Calu3 (cell line): ENCODE data around the gene PRR33. TPM values are rescaled to one million over a fixed set of nuclear protein-coding genes. Genes with fewer than 3 reads are reported as not detected.

Experiments
- BruUV-seq: library from RNA; stranded (reverse); fragments of 400-500 nt; replicated peaks from 2 replicates; lab custom pipeline; 2021; lab: Mats Ljungman, UMichigan
- CTCF ChIA-PET: fragments of 300-600 bp; sonication (Branson Sonifier 250); formaldehyde crosslinking; loops from one replicate; lab custom pipeline; 2022; ENCODE audit warnings: antibody characterized with exemption; lab: Charles Lee
- DNase-seq: peaks from one replicate; pipeline ENCODE4 v3.0.0; 2022
- H3K27ac Mint-ChIP-seq: one replicate; pipeline ENCODE4 v1.8.0; 2022; ENCODE audit warnings: mixed read lengths; ENCODE audit not compliant: unreplicated experiment
- H3K27me3 Mint-ChIP-seq: one replicate; pipeline ENCODE4 v1.8.0; 2022; ENCODE audit warnings: mixed read lengths; ENCODE audit not compliant: unreplicated experiment
- H3K36me3 Mint-ChIP-seq: one replicate; pipeline ENCODE4 v1.8.0; 2022; ENCODE audit warnings: mild to moderate bottlenecking, moderate library complexity, mixed read lengths; ENCODE audit not compliant: insufficient read depth, unreplicated experiment
- H3K4me1 Mint-ChIP-seq: one replicate; pipeline ENCODE4 v1.8.0; 2022; ENCODE audit warnings: mild to moderate bottlenecking, low read depth, mixed read lengths; ENCODE audit not compliant: unreplicated experiment
- H3K4me3 Mint-ChIP-seq: one replicate; pipeline ENCODE4 v1.8.0; 2022; ENCODE audit warnings: mild to moderate bottlenecking, low read depth, moderate library complexity, mixed read lengths; ENCODE audit not compliant: unreplicated experiment
- H3K9me3 Mint-ChIP-seq: one replicate; pipeline ENCODE4 v1.8.0; 2022; ENCODE audit warnings: low read depth, mixed read lengths; ENCODE audit not compliant: unreplicated experiment
- CTCF ChIP-seq: fragments of 200-600 bp; IDR thresholded peaks from one replicate; pipeline ENCODE4 v1.8.0; 2022; ENCODE audit warnings: antibody characterized with exemption; ENCODE audit not compliant: unreplicated experiment
- intact Hi-C: fragments of 100-400 bp; cut with micrococcal nuclease; formaldehyde crosslinking; loops from one replicate; pipeline ENCODE4 v1.10.0; 2022; ENCODE audit not compliant: unreplicated experiment
- total RNA-seq: library from RNA; stranded (reverse); gene quantifications from 2 replicates; pipeline ENCODE4 v1.2.3, GENCODE V29; 2022

PRR33 gene
- total RNA-seq, 1 experiment from 2014 or later, result not detected

GRCh38 chr11:1890856-1891830, 552 bp downstream of the PRR33 start:
- no peak for DNase-seq
- peaks cover 54% of the 10 kb centered on the region for H3K27me3 Mint-ChIP-seq
- H3K36me3 Mint-ChIP-seq, result no peaks in the 10 kb centered on the region
- BruUV-seq, result no TSS peak
- CTCF ChIA-PET, result no interaction called here
- peaks cover 2% of the 10 kb centered on the region for H3K9me3 Mint-ChIP-seq
- no peaks in the 10 kb centered on the region for H3K4me1 Mint-ChIP-seq
- TF ChIP-seq CTCF, result no peak
- H3K4me3 Mint-ChIP-seq, result no peak overlapping the region
- intact Hi-C loops, result no loop called here
- no peak overlapping the region for H3K27ac Mint-ChIP-seq

GRCh38 chr11:1889941-1890855, 1.5 kb downstream of the PRR33 start:
- intact Hi-C loops, result no loop called here
- DNase-seq, result no peak
- H3K36me3 Mint-ChIP-seq, result no peaks in the 10 kb centered on the region
- H3K27me3 Mint-ChIP-seq, result peaks cover 46% of the 10 kb centered on the region
- CTCF ChIA-PET, result no interaction called here
- H3K4me3 Mint-ChIP-seq, result no peak overlapping the region
- no peaks in the 10 kb centered on the region for H3K4me1 Mint-ChIP-seq
- no peak overlapping the region for H3K27ac Mint-ChIP-seq
- H3K9me3 Mint-ChIP-seq, result peaks cover 2% of the 10 kb centered on the region
- no TSS peak for BruUV-seq
- TF ChIP-seq CTCF, result no peak

- intact Hi-C loops, result no loop called here
- no peak for TF ChIP-seq CTCF
- Mint-ChIP-seq H3K9me3 (peaks cover 2% of the 10 kb centered on the region), H3K27me3 (peaks cover 44% of the 10 kb centered on the region), H3K36me3 (no peaks in the 10 kb centered on the region), H3K4me3 (no peak overlapping the region), H3K4me1 (no peaks in the 10 kb centered on the region), H3K27ac (no peak overlapping the region)
- no peak for DNase-seq
- no TSS peak for BruUV-seq
- CTCF ChIA-PET, result no interaction called here
These were observed 2.3 kb downstream of the PRR33 start for GRCh38 chr11:1889224-1889930.

- BruUV-seq, result no TSS peak
- Mint-ChIP-seq H3K27me3 (peaks cover 38% of the 10 kb centered on the region), H3K36me3 (no peaks in the 10 kb centered on the region), H3K4me3 (no peak overlapping the region), H3K9me3 (peaks cover 2% of the 10 kb centered on the region), H3K4me1 (no peaks in the 10 kb centered on the region), H3K27ac (no peak overlapping the region)
- no peak for DNase-seq
- no peak for TF ChIP-seq CTCF
- CTCF ChIA-PET, result no interaction called here
- intact Hi-C loops, result no loop called here
These were observed 2.9 kb downstream of the PRR33 start for GRCh38 chr11:1888811-1889210.
